ENCODE data around the gene TARBP2.
A peak's percentile ranks its signal among the peaks of the same experiment; 100 is the strongest.
"Not testable (repeated sequence)": the region's sequence is repeated elsewhere in the genome, so short reads cannot be mapped to it uniquely, and the experiment has no call there.

The TARBP2 gene

DNA sequence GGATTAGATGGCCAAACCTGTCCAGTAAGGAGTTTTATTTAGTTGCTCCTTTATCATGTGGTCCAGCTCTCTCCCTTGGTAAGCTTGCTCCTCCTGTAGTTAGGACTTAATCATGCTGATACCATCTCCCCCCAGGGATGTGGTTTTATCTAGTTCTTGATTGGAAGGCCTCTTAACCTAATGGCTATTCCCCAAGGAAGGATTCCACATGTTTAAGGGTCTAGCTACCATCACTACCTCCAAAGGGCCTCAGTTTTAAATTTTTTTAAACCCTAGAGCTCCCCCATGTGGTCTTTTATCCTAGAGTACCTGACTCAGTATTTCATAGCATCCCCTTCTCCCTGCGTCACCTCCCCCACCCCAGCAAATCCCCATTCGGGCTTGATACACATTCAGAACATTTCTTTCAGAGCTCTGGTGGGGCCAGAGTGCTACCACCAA, 24.3 kb upstream of the TARBP2 start:
- DNase-seq, result peak; percentile 12 to 25

DNA sequence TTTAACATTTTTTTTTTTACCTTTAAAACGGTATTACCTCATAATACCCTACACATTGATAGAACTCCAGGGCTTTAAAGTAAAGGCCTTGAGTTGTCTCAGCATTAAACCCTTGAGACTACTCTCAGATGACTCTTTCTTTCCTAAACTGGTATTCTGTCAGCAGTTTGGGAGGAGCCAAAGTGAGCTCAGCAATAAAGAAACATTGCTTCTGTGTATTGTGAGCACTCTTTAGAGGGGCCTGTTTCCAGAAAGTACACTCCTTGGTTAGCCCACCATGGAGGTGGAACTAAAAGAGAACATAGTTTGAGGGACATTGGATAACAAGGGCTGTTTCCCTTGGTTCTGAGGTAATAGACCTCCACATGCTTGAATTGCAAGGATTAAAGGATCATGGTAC, 22.2 kb upstream of the TARBP2 start:
- DNase-seq, result no peak

DNA sequence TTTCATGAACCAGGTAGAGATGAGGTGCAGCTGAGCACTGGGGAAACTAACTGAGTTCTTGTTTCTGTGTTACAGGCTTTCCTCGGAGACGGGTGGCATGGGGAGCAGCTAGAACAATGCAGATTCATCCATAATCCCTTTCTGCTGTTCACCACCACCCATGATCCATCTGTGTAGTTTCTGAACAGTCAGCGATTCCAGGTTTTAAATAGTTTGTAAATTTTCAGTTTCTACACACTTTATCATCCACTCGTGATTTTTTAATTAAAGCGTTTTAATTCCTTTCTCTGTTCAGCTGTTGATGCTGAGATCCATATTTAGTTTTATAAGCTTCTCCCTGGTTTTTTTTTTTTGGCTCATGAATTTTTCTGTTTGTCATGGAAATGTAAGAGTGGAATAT, 21.8 kb upstream of the TARBP2 start:
- DNase-seq, result no peak

DNA sequence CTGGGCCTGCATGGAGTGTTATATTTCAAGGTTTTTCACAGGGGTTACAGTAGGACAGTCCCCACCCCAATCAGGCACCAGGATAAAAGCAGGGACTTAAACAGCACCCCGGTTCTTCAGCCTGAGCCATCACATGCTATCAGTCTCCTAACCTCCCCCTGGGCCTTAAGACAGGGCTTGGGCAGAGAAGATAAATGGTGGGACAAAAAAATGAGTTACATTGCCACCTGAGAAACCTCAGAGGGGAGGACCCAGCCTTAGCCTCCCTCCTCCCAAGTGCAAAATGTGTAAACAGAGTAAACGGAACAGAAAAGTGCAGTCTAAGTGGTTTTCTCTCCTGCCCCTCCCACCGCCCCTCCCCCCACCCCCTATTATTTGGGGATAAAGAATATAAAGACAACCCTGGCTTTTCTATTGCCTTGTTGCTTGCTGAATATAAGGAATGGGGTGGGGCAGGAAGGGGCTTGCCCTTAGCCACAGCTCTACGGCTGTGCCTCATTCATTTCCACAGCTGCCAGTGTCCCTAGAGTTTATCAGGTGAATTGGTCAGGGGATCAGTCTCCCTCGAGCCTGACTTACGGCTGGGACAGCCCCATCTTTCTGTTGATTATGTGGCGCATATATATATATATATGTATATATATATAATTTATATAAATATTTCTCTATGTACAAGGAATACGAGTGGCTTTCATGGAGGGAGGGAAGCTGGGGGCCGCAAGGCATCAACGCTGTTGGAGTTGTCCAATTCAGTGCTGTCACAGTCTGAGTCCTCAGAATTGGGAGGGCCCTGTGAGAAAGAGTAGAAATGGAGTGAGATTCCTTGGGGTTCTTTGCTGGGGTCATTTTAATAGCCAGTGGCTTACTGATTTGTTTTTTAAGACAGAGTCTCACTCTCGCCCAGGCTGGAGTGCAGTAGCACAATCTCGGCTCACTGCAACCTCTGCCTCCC, 20.3 kb upstream of the TARBP2 start:
- no peak for DNase-seq

GRCh38 chr12:53481458-53481857, 19.6 kb upstream of the TARBP2 start:
- not testable (repeated sequence) for DNase-seq

GRCh38 chr12:53481939-53482586, 19.0 kb upstream of the TARBP2 start:
- DNase-seq, result no peak

DNA sequence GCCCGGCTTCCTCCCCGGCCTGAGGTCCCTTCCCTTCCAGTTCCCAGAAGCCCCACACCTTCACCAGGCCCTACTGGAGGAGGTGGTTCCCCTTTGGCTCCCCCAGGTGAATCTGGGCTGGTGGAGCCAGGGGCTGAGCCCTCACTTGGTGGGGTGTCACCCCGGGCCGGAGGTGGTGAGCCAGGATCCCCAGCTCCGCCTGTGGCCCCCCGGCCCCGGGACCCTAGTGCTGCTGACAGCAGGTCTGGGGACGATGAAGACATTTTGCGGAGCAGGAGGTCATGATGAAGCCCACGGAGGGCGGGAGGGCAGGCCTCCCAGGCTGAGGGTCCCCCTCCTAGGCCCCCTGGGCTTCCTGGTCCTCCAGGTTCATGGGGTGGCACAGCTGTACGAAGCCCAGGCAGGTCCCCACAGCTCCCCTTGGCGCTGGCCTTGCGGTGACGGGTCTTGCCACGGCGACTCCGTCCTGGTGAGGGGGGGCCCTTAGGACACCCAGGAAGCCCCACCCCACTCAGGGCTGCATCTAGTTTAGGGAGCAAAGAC, 18.4 kb upstream of the TARBP2 start:
- DNase-seq, result no peak

GRCh38 chr12:53483225-53483978, 17.7 kb upstream of the TARBP2 start:
- DNase-seq, result no peak

- no peak for DNase-seq
Measured at GRCh38 chr12:53483979-53484377, 17.1 kb upstream of the TARBP2 start.

GRCh38 chr12:53484686-53485575, 16.2 kb upstream of the TARBP2 start:
- no peak for DNase-seq

DNA sequence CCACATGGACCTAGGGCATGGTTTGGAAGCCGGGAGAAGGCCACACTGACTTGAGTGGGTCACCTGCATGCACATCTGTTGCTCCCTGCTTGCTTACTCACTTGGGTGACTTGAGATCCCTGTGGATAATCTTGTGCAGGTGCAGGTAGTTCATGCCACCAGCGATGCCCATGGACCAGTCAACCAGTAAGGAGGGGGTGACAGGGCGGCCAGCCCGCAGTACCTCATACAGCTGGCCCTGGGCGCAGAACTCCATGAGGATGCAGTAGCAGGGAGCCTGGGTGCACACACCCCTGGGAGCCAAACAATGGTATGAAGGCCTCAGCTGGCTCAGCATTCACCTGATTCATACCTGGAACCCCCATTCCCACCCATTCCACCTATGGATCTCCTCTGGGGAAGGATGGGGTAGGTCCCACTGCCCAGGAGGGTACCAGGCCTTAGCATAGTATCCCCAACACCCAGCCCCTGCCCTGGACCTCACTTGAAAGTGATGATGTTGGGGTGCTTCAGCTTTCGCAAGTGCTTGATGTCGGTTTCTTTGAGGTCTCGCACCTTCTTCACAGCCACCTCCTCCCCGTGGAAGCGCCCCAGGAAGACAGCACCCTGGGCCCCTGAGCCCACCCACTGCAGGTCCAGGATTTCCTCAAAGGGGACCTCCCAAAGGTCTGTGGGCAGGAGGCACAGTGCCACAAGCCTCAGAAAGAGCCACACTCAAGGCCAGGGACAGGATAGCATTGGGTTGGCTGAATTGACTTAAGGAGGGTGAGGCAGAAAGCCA, 14.9 kb upstream of the TARBP2 start:
- no peak for DNase-seq

- no peak for DNase-seq
Measured at GRCh38 chr12:53486736-53487487, 14.2 kb upstream of the TARBP2 start.

DNA sequence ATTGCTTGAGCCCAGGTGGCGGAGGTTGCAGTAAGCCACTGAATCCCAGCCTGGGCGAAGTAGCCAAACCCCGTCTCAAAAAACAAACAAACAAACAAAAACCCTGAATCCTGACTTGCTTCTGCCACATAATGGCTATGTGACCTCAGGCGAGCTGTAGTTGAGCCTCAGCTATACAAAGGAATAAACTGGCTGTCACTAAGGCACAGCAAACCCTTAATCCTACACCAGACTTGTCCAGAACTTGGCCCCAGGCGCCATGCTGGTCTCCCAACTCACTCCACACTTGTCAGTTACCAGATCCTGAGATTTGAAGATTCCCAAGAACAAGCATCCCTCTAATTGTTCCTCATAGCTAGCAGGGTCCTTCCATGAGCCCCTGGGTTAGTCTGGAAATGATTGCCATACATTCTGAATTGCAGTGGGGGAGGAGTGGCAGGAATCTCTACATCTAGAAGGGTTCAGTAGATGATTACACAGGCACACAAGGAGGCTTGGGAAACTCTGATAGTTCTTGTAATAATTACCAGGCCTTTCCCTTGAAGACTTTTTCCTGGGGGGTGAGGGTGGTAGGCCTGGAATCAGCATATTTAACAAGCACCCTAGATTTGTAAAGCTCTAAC, 11.7 kb upstream of the TARBP2 start:
- no peak for DNase-seq

- no peak for DNase-seq
Measured at GRCh38 chr12:53492188-53492587, 8.9 kb upstream of the TARBP2 start.

DNA sequence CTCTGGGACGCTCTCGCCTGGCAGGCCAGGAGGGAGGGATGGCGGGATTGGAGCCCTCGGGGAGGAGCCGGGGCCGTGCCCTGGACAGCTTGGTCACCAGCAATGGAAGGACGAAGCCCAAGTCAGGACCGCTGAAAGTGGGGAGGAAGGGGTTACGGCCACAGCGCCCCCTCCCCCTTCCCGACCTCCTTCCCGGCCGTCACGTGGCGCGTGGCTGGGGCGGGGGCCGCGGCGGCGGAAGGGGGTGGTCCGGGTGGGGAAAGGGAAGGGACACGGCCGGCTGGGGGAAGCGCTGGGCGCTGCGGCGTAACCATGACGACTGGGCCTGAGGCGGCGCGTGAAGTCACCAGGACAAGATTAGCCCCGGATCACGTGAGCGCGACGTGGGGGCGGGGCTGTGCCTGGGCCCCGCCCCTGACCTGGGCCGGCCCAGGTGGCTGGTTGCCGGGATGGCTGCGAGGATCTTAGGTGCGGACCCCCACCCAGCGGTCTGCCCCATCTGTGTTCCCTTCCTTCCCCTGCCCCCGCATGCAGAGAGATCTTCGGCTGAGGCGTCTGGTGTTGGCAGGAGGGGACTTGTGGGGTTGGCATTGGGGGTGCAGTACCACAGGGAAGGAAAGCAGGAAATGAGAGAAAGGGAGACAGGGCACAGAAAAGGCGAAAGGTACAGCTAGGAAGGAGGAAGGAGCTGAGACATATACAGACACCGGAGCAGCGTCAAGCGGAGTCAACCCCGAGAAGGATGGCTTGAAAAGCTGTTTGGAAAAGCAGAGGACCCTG, 8.1 kb upstream of the TARBP2 start:
- DNase-seq, result peak; percentile 70 to 73

- no peak for DNase-seq
Measured at GRCh38 chr12:53493610-53494391, 7.3 kb upstream of the TARBP2 start.

DNA sequence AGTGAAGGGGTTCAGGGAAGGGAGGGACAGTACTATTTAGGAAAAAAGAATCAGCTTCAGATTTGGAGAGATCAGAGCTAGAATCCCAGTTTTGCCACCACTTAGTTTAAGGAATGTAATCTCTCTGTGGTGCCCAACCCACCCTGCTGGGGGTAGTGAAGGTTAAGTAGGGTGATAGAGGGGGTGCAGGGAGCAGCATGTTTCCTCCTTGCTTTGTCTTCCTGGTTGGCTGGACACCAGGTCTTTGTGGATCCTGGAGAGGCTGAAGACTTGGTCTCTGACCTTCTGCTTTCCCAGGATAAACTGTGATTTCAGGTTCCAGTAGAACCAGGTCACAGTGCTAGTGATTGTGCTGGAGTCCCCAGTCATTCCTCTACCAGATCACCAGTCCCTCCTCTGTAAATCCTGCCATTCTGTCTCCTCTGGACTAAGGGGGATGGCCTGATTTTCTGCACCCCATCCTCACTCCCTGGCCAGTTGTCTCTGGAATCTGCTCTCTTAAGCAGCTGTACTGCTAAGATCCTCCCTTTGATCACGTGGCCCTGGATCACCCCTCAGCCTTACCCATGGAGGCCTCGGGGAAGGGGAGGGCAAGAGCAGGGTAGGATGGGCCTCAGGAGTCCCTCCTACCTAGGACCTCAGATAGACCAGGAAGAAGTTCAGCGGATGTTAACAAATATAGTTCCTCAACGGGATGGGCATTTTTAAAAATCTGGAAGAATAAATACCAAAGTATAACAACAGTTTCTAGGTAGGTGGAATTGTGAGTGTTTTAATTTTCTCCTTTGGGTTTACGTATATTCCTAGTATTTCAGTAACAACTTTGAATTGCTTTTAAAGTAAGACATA, 5.0 kb upstream of the TARBP2 start:
- no peak for DNase-seq

- no peak for DNase-seq
Measured at GRCh38 chr12:53496752-53497032, 4.4 kb upstream of the TARBP2 start.
